Measurements from ENCODE around the gene CTNS.
A peak's percentile ranks its signal among the peaks of the same experiment; 100 is the strongest.

Gene CTNS

GRCh38 chr17:3636154-3636907 lies at the start of gene CTNS, which contains the start of gene SHPK:
Gene CTNS (plus strand): TSS chr17:3636760. CDS start chr17:3640207, 3,447 bp downstream.
Gene SHPK (minus strand): TSS chr17:3636250. CDS start chr17:3636219, 31 bp downstream.
- DNase-seq = peak; percentile 97

GRCh38 chr17:3589784-3590183 lies 46.8 kb upstream of the CTNS start:
- no peak for DNase-seq

- DNase-seq = no peak
Observed at GRCh38 chr17:3590231-3590630, 46.3 kb upstream of the CTNS start.

GRCh38 chr17:3590768-3591167 lies 45.8 kb upstream of the CTNS start:
- DNase-seq = no peak

GRCh38 chr17:3592216-3592860 lies 44.2 kb upstream of the CTNS start:
- DNase-seq = no peak

- DNase-seq = no peak
Observed at GRCh38 chr17:3593384-3593783, 43.2 kb upstream of the CTNS start.

DNA sequence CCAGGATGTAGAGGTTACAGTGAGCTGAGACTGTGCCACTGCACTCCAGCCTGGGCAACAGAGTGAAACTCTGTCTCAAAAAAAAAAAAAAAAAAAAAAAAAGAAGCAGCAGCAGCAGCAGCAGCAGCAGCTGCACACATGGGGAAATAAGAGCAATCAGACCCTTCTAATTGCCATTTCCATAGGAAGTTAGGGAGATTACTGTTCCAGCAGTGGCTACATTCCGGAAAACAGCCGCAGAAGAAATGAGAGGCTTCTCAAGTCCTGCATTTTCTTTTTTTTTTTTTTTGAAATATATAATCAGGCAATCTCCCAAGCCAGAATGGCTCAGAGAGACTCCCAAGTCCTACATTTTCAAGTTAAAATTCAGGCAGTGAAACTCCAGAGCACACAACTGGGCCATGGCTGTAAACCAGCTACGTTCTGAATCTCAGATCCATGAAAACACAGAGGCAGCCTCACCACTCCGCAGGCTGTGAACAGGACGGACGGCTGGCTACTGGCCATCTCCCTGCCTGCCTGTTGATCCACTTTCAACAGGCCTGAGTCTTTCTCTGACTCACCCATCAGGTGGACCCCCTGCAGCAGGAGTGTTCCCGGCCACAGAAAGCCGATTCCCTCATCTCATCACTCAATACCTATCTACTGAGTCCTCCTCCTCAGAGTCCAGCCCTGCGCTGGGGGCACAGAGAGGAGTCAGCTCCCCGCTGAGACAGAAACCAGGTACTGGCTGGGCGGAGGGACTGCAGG lies 42.3 kb upstream of the CTNS start:
- DNase-seq = peak; percentile 52

- DNase-seq = no peak
Observed at GRCh38 chr17:3594976-3595375, 41.6 kb upstream of the CTNS start.

- no peak for DNase-seq
Observed at GRCh38 chr17:3596804-3597464, 39.6 kb upstream of the CTNS start.

DNA sequence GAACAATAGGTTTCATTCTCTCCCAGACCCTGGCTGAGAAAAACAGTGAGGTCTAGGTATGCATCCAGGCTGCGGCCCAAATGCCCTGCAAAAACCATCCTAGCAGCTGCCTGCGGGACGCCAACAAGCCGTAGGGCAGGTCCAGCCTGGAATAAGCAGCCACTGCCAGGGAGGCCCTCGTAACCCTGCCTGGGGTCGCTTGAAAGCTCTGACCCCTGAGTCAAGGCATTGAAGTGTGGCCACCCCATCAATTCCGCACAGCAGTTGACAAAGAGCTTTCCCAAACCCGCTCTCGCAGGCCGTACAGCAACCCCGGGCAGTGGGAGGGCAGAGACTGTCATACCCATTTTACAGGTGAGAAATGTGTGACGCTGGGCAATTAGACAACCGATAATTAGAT lies 38.5 kb upstream of the CTNS start:
- DNase-seq = no peak

DNA sequence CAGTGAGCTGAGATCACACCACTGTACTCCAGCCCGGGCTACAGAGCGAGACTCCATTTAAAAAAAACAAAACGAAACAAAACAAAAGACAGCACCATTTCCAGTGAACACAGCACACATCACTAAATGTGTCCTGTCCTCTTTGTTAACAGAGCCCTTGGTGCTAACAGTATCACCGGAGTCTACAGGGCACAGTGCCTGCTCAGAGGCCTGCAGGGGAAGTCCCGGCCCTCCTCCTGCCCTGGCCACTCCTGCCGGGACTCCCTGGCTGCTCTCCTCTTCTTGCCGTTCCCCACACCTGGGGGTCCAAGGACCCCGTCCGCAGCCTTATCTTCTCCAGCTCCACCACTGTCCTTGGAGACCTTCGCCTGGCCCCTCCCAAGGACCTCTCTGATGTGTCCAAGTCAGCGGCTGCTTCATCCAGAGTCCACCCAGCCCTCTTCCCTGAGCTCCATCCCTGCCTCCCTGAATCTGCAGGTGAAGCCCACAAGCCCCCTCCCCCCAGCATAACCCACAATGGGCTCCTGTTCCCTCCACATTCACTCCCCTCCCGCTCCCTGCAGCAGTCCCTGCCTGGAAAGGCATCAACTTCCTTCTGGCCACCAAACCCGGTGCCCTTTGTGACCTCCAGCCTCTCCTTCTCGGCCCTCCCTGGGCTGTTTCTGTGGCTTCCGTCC lies 35.9 kb upstream of the CTNS start:
- DNase-seq = no peak

DNA sequence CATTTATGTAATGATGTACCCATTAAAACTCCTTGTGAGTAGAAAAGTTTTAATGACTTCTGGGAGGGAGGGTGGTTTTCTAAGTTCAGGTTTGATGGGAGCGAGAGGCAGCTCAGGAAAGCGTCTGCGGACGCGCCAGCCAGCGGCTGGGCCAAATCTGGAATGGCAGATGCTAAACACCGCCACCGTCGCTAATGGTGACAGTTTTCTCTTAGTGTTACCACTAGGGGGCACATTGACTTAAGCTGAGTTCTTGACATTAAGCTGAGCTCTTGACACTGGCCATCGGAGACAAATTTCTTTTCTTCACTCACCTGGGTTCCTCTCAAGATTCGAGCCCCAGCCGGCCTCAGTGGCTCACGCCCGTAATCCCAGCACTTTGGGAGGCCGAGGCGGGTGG lies 34.1 kb upstream of the CTNS start:
- no peak for DNase-seq

GRCh38 chr17:3603119-3603869 lies 33.3 kb upstream of the CTNS start:
- DNase-seq = no peak

- DNase-seq = no peak
Observed at GRCh38 chr17:3603870-3604259, 32.7 kb upstream of the CTNS start.

DNA sequence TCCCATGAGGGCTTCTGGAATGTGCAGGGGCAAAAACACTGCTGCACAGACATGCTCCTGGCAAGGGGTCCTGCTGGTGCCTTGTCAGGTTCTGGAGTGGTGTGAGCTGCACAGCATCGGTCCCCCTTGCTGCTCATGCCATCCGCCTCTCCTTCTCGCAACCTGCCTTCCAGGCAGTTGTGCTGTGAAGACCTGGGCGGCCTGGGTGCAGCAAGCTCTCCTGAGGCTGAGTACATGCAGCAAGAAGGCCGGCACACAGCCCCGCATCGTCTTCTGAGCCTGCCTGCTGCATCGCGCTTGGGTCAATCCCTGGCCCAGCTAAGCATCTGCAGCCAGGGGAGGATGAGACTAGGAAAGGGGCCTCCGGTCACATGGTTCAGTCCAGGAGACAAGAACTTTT lies 26.9 kb upstream of the CTNS start:
- DNase-seq = no peak

DNA sequence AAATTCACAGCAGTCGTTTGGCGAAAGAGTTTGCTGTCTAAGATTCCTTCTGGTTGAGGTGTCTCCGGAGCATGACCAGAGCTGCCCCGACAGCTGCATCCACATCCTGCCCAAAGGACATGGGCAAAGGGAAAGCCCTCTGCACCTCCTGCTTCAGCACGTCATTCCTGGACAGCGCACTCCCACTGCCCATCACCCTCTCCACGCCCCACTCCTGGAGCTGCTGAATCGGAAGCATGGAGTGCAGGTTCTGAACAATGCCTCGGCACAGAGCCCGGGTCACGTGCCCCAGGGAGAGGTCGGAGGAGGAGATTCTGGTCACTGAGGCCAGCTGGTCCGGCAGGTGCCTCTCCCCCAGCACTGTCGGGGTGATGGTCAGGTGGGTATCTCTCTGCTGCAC lies 26.0 kb upstream of the CTNS start:
- DNase-seq = no peak

- DNase-seq = no peak
Observed at GRCh38 chr17:3613124-3613523, 23.4 kb upstream of the CTNS start.

GRCh38 chr17:3615160-3615870 lies 21.2 kb upstream of the CTNS start:
- DNase-seq = no peak

- DNase-seq = no peak
Observed at GRCh38 chr17:3621146-3621720, 15.3 kb upstream of the CTNS start.

GRCh38 chr17:3622977-3623594 lies 13.5 kb upstream of the CTNS start:
- DNase-seq = no peak
